ENCODE data around the gene FAM200A. TPM values are rescaled to one million over a fixed set of nuclear protein-coding genes. Genes with fewer than 3 reads are reported as not detected.

Gene FAM200A
- total and polyA plus RNA-seq, 2 of the 13 experiments (the other 11 are each of a cell fraction or from before 2014, with no cell fraction given) = 4.7 to 6.3 TPM

DNA sequence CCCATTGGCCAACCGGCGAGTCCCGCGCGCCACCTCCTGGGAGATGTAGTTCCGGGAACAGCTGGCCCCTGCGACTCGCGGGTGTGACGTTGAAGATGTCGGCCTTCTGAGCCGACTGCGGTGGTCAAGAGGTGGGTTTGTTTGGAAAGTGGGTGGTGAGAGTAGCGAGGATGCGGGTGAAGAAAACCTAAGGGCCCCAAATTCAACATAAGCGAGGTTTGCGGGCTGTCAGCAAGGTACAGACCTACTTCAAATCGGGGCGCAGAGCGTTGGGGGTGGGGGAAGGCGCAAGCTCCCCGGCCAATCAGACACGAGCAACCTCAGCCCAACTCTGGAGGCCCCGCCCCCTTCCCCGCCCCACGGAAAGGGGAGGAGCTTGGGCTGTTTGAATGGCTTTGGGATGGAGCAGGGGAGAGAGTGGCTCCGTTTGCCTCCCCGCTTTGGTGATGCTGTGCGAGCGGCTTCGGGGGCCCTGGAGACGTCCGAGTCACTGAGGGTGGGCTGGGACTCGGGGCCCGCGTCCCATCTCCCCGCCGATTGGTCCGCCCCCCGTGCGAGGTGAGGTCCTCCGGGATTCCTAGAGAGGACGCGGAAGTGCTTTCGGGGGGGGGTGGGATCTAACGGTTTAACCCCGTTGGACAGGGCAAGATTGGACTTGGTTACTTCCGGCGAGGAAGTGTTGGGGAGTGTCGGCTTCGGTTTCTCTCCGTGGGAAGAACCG lies 47.2 kb downstream of the FAM200A start, which contains the start of gene ZKSCAN5 (continued):
- TF ChIP-seq, protein P1, sequence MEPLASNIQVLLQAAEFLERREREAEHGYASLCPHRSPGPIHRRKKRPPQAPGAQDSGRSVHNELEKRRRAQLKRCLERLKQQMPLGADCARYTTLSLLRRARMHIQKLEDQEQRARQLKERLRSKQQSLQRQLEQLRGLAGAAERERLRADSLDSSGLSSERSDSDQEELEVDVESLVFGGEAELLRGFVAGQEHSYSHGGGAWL (CRISPR knock-in tag; IDR thresholded peaks at IDR 0.05) = no peak
- TF ChIP-seq, protein P2, sequence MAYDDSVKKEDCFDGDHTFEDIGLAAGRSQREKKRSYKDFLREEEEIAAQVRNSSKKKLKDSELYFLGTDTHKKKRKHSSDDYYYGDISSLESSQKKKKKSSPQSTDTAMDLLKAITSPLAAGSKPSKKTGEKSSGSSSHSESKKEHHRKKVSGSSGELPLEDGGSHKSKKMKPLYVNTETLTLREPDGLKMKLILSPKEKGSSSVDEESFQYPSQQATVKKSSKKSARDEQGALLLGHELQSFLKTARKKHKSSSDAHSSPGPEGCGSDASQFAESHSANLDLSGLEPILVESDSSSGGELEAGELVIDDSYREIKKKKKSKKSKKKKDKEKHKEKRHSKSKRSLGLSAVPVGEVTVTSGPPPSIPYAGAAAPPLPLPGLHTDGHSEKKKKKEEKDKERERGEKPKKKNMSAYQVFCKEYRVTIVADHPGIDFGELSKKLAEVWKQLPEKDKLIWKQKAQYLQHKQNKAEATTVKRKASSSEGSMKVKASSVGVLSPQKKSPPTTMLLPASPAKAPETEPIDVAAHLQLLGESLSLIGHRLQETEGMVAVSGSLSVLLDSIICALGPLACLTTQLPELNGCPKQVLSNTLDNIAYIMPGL (CRISPR knock-in tag; IDR thresholded peaks at IDR 0.05; ENCODE audit: borderline replicate concordance in 1 of 2, low read depth in 1 of 2) = peak in 1 of 2 experiments; percentile 47; a peak in 2 of 4 replicates
- peak; percentile 93 for TF ChIP-seq PHF20 (CRISPR knock-in tag; IDR thresholded peaks at IDR 0.05)
- TF ChIP-seq, protein P3, sequence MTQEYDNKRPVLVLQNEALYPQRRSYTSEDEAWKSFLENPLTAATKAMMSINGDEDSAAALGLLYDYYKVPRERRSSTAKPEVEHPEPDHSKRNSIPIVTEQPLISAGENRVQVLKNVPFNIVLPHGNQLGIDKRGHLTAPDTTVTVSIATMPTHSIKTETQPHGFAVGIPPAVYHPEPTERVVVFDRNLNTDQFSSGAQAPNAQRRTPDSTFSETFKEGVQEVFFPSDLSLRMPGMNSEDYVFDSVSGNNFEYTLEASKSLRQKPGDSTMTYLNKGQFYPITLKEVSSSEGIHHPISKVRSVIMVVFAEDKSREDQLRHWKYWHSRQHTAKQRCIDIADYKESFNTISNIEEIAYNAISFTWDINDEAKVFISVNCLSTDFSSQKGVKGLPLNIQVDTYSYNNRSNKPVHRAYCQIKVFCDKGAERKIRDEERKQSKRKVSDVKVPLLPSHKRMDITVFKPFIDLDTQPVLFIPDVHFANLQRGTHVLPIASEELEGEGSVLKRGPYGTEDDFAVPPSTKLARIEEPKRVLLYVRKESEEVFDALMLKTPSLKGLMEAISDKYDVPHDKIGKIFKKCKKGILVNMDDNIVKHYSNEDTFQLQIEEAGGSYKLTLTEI (CRISPR knock-in tag; conservative IDR thresholded peaks at IDR 0.05) = no peak
- peak; percentile 34; the same call in 1 of the 2 replicates for TF ChIP-seq GATA4 (IDR thresholded peaks at IDR 0.05; ENCODE audit: borderline replicate concordance, low read depth)
- TF ChIP-seq HNRNPLL (IDR thresholded peaks at IDR 0.05; ENCODE audit: low read depth, low read length, poor library complexity, severe bottlenecking) = no peak
- no peak for TF ChIP-seq FOSL2 (CRISPR knock-in tag; IDR thresholded peaks at IDR 0.05)
- no peak for TF ChIP-seq RFX1 (IDR thresholded peaks at IDR 0.05)
- TF ChIP-seq GABPA (IDR thresholded peaks at IDR 0.05; ENCODE audit: low read depth, low read length) = peak; percentile 88
- peak; percentile 99 for TF ChIP-seq GABPA (CRISPR knock-in tag; IDR thresholded peaks at IDR 0.05; ENCODE audit: low read depth)
- no peak for TF ChIP-seq ZNF10 (CRISPR knock-in tag; IDR thresholded peaks at IDR 0.05; ENCODE audit: borderline replicate concordance, low read depth)
- peak; percentile 75; the same call in 1 of the 2 replicates for TF ChIP-seq ZNF772 (CRISPR knock-in tag; IDR thresholded peaks at IDR 0.05)
- TF ChIP-seq IKZF4 (CRISPR knock-in tag; IDR thresholded peaks at IDR 0.05; ENCODE audit: borderline replicate concordance, low read depth, not compliant biosample characterization) = no peak
- TF ChIP-seq ZNF720 (CRISPR knock-in tag; IDR thresholded peaks at IDR 0.05) = no peak
- TF ChIP-seq ATAD3A (CRISPR knock-in tag; IDR thresholded peaks at IDR 0.05) = no peak
- no peak for TF ChIP-seq TP53 (CRISPR knock-in tag; conservative IDR thresholded peaks at IDR 0.05)
- TF ChIP-seq SOX5 (CRISPR knock-in tag; IDR thresholded peaks at IDR 0.05; ENCODE audit: borderline replicate concordance) = no peak; the same call in 1 of the 2 replicates
- TF ChIP-seq MTA3 (CRISPR knock-in tag; IDR thresholded peaks at IDR 0.05) = no peak
- TF ChIP-seq ZNF616 (CRISPR knock-in tag; IDR thresholded peaks at IDR 0.05; ENCODE audit: low read depth) = no peak
- TF ChIP-seq ZNF484 (CRISPR knock-in tag; IDR thresholded peaks at IDR 0.05; ENCODE audit: borderline replicate concordance, low read depth) = no peak
- TF ChIP-seq, protein P4, sequence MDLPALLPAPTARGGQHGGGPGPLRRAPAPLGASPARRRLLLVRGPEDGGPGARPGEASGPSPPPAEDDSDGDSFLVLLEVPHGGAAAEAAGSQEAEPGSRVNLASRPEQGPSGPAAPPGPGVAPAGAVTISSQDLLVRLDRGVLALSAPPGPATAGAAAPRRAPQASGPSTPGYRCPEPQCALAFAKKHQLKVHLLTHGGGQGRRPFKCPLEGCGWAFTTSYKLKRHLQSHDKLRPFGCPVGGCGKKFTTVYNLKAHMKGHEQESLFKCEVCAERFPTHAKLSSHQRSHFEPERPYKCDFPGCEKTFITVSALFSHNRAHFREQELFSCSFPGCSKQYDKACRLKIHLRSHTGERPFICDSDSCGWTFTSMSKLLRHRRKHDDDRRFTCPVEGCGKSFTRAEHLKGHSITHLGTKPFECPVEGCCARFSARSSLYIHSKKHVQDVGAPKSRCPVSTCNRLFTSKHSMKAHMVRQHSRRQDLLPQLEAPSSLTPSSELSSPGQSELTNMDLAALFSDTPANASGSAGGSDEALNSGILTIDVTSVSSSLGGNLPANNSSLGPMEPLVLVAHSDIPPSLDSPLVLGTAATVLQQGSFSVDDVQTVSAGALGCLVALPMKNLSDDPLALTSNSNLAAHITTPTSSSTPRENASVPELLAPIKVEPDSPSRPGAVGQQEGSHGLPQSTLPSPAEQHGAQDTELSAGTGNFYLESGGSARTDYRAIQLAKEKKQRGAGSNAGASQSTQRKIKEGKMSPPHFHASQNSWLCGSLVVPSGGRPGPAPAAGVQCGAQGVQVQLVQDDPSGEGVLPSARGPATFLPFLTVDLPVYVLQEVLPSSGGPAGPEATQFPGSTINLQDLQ (CRISPR knock-in tag; IDR thresholded peaks at IDR 0.05) = no peak
- TF ChIP-seq ARHGAP35 (CRISPR knock-in tag; IDR thresholded peaks at IDR 0.05; ENCODE audit: borderline replicate concordance) = no peak
- no peak for TF ChIP-seq ZNF205 (CRISPR knock-in tag; IDR thresholded peaks at IDR 0.05)
- peak; percentile 88 for TF ChIP-seq ZFX (CRISPR knock-in tag; IDR thresholded peaks at IDR 0.05; ENCODE audit: low read depth)
- no peak for TF ChIP-seq PHF21A (CRISPR knock-in tag; IDR thresholded peaks at IDR 0.05)

Data from HepG2 (cell line).